LoVo (cell line): Measurements from ENCODE around the gene SUPT20HL1.
"Not testable (repeated sequence)": the region's sequence is repeated elsewhere in the genome, so short reads cannot be mapped to it uniquely, and the experiment has no call there.

Source experiments
- DNase-seq: peaks from one replicate; pipeline ENCODE4 v3.0.0-alpha.2; 2016; ENCODE audit warnings: low spot score

The SUPT20HL1 gene

DNA sequence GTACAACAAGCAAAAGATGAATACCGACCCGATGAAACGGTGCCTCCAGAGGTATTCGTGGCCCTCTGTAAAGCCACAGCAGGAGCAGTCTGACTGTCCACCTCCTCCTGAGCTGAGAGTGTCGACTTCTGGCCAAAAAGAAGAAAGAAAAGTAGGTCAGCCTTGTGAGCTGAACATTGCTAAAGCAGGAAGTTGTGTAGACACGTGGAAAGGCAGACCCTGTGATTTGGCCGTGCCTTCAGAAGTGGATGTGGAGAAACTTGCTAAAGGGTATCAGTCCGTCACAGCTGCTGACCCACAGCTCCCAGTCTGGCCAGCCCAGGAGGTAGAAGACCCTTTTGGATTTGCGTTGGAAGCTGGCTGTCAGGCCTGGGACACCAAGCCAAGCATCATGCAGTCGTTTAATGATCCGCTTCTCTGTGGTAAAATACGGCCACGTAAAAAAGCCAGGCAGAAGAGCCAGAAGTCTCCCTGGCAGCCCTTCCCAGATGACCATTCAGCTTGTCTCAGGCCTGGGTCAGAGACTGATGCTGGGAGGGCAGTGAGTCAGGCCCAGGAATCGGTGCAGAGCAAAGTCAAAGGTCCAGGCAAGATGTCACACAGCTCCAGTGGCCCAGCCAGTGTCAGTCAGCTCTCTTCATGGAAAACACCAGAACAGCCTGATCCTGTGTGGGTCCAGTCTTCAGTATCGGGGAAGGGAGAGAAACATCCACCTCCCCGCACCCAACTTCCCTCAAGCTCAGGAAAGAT, 3.2 kb downstream of the SUPT20HL1 start:
- not testable (repeated sequence) for DNase-seq

DNA sequence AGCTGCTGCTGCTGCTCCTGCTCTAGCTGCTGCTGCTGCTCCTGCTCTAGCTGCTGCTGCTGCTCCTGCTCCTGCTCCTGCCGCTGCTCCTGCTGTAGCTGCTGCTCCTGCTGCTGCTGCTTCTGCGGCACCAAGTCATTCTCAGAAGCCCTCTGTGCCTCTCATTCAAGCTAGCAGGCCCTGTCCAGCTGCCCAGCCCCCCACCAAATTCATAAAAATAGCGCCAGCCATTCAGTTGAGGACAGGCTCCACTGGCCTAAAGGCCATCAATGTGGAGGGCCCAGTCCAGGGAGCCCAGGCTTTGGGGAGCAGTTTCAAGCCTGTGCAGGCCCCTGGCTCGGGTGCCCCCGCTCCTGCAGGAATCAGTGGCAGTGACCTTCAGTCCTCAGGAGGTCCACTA, 3.9 kb downstream of the SUPT20HL1 start:
- no peak for DNase-seq

DNA sequence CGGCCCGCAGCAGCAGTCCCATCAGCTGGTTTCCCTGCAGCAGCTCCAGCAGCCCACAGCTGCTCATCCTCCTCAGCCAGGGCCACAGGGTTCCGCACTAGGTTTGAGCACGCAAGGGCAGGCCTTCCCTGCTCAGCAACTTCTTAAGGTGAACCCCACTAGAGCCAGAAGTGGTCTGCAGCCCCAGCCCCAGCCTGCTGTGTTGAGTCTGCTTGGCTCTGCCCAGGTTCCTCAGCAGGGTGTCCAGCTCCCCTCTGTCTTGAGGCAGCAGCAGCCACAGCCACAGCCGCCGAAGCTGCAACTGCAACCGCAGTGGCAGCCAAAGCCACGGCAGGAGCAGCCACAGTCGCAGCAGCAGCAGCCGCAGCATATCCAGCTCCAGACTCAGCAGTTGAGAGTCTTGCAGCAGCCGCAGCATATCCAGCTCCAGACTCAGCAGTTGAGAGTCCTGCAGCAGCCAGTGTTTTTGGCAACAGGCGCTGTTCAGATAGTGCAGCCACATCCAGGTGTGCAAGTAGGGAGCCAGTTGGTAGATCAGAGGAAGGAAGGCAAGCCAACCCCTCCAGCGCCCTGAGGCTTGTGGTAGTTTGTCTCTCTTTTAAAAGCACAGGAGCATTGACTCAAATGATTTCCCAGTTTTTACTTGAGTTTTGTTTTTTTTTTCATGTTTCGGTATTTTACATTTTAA, 4.6 kb downstream of the SUPT20HL1 start:
- DNase-seq, result no peak

DNA sequence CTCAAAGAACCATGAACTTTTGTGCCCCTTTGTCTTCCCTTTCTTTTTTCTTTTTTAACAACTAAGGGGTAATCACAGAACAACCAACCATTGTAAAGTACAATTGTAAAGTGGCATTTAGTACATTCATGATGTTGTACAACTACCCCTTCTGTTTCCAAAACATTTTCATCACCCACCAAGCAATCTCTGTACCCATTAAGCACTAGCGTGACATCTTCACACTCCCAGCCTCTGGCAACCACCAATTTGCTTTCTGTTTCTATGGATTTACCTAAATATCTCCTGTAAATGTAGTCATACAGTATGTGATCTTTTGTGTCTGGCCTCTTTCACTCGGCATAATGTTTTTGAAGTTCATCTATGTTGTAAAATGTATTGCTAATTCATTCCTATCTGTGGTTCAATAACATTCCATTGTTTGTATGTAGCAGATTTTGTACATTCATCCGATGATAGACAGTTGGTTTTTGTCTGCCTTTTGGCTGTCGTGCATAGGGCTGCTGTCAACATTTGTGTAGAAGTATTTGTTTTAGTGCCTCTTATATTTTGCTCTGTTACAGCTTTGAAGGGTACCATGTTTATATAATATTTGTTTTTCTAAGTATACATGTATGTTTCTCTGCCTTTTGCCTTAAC, 6.4 kb downstream of the SUPT20HL1 start:
- not testable (repeated sequence) for DNase-seq

DNA sequence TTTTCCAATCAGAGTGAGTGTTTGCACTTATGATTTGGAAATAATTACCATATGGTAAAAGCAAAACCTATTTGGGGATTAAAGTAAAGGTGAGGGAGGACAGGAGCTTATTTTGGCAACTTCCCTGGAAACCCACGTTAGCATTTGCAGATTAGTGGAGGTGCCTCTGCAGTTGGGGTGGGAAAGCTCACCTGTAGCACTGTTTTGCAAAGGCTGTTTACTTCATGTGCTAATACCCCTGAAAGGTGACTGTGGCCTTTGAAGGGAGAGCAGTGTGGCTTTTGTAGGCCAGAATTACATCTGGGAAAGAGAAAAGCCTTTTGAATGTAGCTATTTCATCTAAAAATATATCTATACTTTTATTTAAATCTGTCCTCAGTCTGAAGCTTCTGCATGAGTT, 9.4 kb downstream of the SUPT20HL1 start:
- no peak for DNase-seq

DNA sequence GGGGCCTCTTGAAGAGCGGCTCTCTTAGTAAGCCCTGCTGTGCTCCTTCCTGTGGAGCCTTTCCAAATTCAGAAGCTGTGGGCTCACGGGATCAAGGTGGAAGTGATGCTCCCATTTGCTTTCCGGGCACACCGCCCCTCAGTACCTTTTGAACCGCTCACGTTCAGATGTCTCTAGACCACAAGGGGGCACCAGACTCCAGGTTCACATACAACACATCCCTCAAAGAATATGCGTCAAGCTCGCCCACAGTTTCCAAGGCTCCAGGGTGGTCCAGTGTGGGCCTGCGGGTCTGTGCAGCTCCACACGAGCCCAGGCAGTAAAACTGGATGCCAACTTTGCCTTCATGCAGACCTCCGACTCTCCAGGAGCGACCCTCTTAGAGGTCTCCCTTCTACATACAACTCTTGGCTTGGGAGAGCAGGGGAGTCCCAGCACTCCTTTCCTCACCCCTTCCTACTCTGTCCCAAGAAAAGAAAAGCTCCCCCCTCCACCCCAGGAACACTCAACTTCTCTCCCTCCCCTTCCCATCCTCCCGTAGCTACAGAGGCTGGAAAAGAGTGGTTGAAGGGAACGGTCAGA, 11.0 kb downstream of the SUPT20HL1 start:
- DNase-seq, result peak; percentile 27

DNA sequence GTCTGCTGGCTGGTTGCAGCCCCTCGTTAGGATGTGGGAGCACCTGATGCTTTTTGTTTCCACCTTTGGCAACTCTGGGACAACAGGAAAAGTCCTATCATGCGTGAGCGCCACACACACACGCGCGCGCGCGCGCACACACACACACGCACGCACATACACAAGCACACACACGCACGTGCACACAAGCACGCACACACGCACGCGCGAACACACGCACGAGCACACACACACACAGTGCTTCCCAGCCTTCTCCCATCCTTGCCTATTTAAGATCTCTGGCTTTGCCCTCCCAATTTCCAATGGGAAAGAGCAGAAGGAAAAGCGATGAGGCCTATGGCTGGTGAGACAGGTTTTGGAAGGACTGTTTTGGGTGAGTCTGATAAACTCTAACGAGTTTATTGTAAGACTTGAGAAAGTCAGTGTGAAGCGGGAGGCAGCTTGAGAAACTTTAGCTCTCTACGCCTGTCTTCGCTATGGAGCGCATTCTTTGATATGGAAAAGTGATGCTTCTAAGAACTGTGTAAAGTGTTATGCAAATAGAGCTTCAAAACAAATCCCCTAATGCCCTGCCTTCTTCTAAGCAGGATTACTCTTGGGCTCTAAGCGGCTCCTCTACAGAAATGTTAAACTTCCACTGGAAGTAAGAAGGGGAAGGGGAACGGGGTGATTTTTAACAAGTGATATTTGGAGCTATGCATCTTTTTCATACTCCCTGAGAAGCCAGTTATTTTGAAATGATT, 11.8 kb downstream of the SUPT20HL1 start:
- no peak for DNase-seq

DNA sequence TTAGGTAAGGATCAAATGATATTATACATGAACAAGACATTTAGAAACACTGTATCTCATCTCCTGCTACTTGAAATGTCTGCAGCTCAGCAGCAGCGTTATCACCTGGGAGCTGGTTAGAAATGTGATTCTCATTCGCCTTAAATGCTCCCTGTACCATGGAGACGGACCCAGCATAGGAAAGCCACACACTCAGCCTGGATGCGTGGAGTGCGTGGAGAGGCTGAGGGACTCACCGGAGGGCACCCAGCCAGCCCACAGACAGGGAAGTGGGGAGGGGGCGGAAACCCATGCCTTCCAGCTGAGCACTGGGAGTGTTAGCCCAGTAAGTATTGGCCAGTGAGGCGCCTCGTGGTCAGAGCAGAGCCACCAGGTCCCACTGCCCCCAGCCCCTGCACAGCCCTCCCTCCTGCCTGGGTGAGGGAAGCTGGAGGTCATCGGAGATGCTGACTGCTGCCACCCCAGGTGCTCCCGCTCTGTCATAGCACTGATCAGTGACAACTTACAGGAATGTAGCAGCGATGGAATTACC, 15.2 kb downstream of the SUPT20HL1 start:
- no peak for DNase-seq

DNA sequence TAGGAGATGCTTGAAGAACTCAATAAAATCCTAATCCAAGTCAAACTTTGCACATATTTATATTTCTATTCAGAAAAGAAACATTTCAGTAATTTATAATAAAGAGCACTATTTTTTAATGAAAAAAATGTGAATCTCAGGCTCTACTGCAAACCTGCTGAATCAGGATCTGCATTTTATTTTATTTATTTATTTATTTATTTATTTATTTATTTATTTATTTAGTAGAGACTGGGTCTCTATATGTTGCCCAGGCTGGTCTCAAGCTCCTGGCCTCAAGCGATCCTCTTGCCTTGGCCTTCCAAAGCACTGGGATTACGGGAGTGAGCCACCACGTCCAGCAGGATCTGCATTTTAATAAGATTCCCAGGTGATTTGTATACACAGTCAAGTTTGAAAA, 16.0 kb downstream of the SUPT20HL1 start:
- DNase-seq, result no peak

DNA sequence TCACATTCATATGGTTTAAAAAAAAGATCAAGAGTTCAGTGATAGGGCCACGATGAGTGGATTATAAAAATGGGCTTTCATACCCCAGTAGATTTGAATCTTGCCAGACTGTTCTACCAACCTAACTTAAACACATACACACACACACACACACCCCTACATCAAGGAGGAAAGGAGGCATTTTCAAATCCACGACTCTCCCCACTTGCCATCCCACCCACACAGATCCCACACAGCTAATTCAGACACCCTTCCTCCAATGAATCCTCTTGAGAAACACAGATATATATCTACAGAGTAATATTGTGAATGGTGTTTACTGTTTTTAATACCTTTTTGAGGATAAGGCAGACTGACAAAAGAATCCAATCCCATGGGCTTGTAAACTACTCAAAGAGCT, 16.8 kb downstream of the SUPT20HL1 start:
- no peak for DNase-seq

DNA sequence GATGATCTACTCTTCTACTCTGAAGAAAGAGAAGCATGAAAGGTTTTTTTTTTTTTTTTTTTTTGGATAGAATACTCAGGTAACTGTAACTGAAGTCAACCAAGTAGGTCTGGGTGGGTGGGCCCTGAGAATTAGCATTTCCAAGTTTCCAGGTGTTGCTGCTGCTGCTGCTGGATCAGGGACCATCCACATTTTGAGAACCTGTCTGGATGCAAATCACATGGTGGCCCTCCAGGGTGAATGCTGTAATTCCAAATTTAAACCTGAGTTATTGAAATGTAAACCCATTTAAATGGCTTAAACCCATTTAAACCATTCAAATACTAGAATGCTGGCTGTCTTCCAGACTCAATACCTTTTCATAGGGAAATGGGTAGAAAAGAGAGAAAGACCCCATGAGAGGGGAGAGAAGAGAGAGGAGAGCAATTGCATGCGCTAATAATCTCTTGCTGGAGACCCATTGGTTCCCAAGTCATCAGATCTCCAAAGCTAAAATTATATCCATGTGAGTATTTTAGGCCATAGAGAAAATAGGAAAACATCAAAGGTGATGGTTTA, 17.6 kb downstream of the SUPT20HL1 start:
- DNase-seq, result no peak

DNA sequence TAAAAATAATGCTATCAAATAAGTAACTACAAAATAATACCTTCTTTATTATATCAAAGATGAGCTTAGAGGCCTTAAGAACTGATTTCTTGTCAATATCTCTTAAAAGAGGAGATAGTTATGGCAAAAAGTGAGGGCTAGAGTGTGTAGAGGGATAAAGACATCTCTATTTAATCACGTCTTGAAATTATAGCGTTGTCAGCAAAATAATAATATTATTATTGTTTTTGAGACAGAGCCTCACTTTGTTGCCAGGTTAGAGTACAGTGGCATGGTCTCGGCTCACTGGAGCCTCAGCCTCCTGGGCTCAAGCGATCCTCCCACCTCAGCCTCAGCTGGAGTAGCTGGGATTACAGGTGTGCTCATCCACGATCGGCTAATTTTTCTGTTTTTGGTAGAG, 18.3 kb downstream of the SUPT20HL1 start:
- DNase-seq, result no peak

DNA sequence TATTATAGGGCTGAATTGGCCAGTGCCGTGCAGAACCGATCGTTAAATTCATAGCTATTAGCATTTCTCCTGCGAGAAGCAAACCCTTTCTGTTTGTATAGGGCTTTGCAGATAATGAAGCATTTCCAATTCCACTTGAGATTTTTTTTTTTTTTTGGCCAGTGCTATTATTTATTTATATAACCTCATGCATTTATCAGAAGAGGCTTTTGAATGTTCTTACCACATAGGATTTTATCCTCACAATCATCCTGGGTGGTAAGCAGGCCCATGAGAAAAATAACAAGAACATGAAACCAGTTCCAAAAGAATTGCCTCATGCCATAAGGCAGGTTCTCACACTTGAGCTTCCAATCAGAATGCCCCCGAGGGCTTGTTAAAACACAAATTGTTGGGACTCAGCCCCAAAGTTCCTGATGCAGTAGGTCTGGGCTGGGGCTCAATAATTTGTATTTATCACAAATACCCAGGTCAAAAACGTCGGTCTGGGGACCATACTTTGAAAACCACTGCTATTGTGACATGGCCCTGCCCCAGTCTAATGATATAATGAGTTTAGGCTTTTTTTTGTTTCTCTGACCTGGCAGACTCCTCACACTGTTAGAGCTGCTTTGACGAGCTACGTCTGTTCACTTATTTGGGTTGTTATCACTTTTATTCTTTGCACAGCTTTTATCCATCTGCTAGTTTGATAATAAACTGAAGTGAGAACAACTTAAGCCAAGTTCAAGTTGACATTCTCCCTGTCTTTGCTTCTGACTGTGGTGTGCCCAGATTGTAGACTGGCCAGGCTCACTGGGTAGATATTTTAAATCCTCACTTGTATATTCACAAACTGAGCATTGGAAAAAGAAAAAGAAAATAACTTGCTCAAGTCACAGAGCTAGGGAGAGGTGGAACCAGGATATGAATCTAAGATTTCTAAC, 20.1 kb downstream of the SUPT20HL1 start:
- DNase-seq, result no peak

DNA sequence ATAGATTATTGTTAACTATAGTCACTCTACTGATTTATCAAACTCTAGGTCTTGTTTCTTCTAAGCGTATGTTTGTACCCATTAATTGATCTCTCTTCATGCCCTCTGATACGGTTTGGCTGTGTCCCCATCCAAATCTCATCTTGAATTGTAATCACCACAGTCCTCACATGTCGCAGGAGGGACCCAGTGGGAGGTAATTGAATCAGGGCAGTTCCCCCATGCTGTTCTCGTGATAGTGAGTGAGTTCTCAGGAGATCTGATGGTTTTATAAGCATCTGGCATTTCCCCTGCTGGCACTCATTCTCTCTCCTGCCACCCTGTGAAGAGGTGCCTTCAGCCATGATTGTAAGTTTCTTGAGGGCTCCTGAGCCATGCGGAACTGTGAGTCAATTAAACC, 21.9 kb downstream of the SUPT20HL1 start:
- DNase-seq, result not testable (repeated sequence)

DNA sequence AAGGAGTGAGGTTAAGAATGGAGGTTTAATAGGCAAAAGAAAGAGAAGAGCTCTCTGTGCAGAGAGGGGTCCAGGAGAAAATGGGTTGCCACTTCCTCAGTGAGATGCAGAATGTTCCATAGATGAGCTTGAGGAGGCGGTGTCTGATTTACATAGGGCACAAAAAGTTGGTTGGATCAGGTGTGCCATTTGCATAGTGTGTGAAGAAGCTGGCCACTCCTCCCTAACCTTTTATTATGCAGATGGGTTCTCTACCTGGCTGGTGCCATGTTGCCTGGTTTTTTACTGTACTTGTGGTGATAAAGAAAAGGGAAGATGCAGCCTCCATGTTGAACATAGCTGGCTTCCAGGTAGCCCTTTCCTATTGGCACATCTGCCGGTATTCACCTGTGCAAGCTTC, 27.3 kb downstream of the SUPT20HL1 start:
- no peak for DNase-seq

DNA sequence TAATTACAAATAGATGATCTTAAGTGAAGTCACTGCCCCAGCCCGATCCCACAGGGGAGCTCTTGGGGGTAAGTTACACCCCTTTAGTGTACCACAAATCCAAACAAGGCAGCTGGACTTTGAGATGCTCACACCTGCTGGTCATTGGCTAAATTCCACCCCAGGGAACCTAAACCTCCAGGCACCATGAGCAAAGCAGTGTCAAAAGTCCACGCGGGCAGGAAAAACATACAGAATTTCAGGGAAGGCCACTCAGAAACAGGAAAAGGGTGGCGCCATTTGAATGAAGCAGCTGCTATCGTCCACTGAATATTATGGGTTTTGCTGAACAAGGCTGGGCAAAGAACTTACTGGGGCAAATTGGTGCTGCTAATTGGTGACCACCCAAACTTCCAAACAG, 30.9 kb downstream of the SUPT20HL1 start:
- DNase-seq, result no peak

DNA sequence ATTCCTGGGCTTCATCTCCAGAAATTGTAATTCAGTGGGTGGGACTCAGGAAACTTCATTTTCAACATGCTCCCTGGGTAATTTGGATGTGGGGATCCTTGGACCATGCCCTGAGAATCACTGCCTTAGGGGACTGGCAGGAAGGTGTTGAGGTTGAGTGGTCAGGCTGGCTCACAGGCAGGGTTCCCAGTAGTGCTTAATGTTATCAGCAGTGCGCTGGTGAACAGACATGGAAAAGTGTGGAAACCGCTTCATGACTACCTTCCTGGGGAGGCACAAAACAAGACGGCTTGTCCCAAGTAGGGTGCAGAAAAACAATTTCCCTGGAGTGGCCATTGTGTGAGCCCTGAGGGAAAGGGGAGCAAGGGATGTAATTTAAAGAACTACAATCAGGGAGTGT, 31.4 kb downstream of the SUPT20HL1 start:
- no peak for DNase-seq

DNA sequence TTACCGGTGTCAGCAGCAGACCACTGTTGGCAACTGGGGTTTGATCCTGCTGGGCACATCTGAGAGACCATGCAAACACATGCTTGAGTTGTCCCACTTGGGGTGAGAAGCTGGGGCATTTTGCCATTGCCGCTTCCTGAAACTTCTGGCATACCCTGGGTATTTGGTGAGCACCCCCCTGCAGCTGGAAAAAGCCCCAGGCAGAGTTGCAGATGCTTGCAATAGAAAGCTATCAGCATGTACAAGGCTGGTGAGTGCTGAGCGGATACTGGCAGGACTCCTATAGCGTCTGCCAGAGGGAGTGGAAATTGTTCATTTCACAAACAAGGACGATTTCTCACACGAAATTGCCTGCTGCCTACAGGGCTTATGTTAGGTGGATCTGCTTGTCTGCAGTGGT, 32.3 kb downstream of the SUPT20HL1 start:
- DNase-seq, result no peak

DNA sequence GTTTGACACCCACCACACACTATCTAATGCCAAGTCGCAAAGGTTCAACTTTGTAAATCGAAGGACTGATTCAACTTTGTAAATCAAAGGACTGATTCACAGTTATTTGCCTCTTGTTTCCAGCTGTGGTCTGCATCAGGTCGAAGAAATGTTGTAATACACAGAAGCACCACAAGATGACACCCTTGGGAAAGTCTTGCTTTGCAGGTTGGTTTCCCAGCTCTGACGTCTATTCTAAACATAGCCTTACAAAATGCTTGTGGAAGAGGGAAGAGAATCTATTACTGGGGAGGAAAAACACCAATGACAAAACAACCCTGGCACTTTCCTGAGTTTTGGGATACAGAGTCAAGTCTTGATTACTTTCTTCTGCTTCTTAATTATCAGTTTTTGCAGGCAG, 35.3 kb downstream of the SUPT20HL1 start:
- DNase-seq, result peak; percentile 55

DNA sequence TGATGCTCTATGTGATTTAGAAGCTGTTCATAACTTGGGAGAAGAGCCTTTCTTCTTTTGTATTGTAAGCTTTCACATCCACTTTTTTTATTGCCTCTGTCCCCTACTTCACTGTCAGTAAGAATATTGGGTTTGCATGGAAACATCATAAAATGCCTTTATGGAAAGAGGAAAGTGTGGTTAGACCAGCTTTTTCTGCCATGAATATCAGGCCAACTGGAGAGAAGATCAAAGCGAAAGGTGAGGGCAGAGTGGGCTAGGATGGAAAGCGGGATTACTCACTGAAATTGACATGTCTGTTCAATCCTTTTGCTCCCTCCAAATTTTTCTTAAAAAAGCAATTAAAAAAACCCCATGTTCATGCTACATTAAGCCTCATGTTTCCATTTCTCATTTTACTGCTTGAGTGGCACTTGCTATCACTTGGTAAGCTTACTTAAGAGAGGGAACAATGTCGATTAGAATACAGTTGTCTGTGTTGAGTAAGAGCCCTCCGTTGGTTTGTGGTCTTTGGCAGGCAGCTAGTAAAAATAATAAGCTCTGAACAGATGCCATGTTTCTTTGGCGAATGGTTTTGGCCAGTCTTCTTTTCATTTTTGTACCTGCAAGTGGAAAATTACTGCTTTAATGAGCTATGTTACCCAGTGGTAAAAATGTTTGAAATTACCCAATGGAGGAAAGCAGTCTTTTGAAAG, 35.9 kb downstream of the SUPT20HL1 start:
- DNase-seq, result no peak
